B cell (primary cell): Measurements from ENCODE around the gene GAP43. TPM values are rescaled to one million over a fixed set of nuclear protein-coding genes. Genes with fewer than 3 reads are reported as not detected.

ENCODE experiments used
- ATAC-seq: fragments of 200-7000 bp; cut with Tn5 transposase; one replicate; pipeline ENCODE4 v1.10.0; 2021; ENCODE audit warnings: low read depth, mild to moderate bottlenecking, moderate number of reproducible peaks, moderate library complexity
- CTCF ChIA-PET: fragments of 350-600 bp; sonication (Branson Sonifier 250); formaldehyde crosslinking; loops from one replicate; lab custom pipeline; 2021; ENCODE audit warnings: antibody characterized with exemption, inconsistent platforms; lab: Charles Lee
- POLR2A ChIA-PET: fragments of 350-600 bp; sonication (Branson Sonifier 250); formaldehyde crosslinking; loops from one replicate; lab custom pipeline; 2021; ENCODE audit warnings: antibody characterized with exemption; lab: Charles Lee
- DNase-seq: peaks from one replicate; pipeline ENCODE4 v3.0.0; 2013
- H2AFZ ChIP-seq: 2 replicates; pipeline ENCODE4 v1.6.1; 2012; ENCODE audit warnings: mild to moderate bottlenecking, low read depth, low read length; ENCODE audit not compliant: insufficient read depth, poor library complexity, severe bottlenecking
- H3K27ac ChIP-seq, 2 donors: 1 replicate in 1 of 2; 2 replicates in 1 of 2; pipeline ENCODE4 v1.5.1; 2012 to 2013; ENCODE audit warnings: low read length in 2 of 2, mild to moderate bottlenecking in 2 of 2, moderate library complexity in 1 of 2
- H3K27me3 ChIP-seq, 4 experiments: fragments of 200-600 bp in 1 of 4; sonication (generic) in 1 of 4; replicated peaks in 1 of 4; 1 replicate in 2 of 4; 2 replicates in 2 of 4; pipeline versions ENCODE4 v1.6.1 to v1.7.0; 2013 to 2016; ENCODE audit warnings: low read length in 3 of 4, mild to moderate bottlenecking in 2 of 4, mixed read lengths in 1 of 4, moderate library complexity in 1 of 4; ENCODE audit not compliant: insufficient read depth in 4 of 4, control insufficient read depth in 3 of 4; ENCODE audit errors: control extremely low read depth in 1 of 4
- H3K36me3 ChIP-seq, 2 experiments: replicated peaks in 1 of 2; 1 replicate in 1 of 2; 2 replicates in 1 of 2; pipeline versions ENCODE4 v1.6.1 to v1.7.1; 2013; ENCODE audit warnings: low read length in 1 of 2; ENCODE audit not compliant: insufficient read depth in 2 of 2, control insufficient read depth in 1 of 2; ENCODE audit errors: control extremely low read depth in 1 of 2, extremely low read depth in 1 of 2
- H3K4me1 ChIP-seq, 2 donors: fragments of 200-600 bp in 1 of 2; sonication (generic) in 1 of 2; 1 replicate in 1 of 2; 2 replicates in 1 of 2; pipeline versions ENCODE4 v1.5.1 to v1.6.1; 2013 to 2017; ENCODE audit warnings: low read length in 2 of 2; ENCODE audit not compliant: control insufficient read depth in 2 of 2, insufficient read depth in 2 of 2
- H3K4me2 ChIP-seq: replicated peaks from 2 replicates; pipeline ENCODE3; 2012; ENCODE audit warnings: mild to moderate bottlenecking, low read depth, low read length; ENCODE audit not compliant: poor library complexity, severe bottlenecking
- H3K4me3 ChIP-seq, 5 experiments: fragments of 200-600 bp in 1 of 5; sonication (generic) in 1 of 5; 1 replicate in 3 of 5; 2 replicates in 2 of 5; pipeline versions ENCODE4 v1.5.1 to v1.7.0; 2011 to 2016; ENCODE audit warnings: low read length in 4 of 5, mild to moderate bottlenecking in 4 of 5, low read depth in 2 of 5, control low read depth in 1 of 5, moderate library complexity in 1 of 5; ENCODE audit not compliant: insufficient read depth in 1 of 5; ENCODE audit errors: control extremely low read depth in 1 of 5, extremely low read depth in 1 of 5
- H3K79me2 ChIP-seq: fragments of 200-600 bp; sonication (generic); one replicate; pipeline ENCODE4 v1.6.0; 2016; ENCODE audit warnings: low read length; ENCODE audit not compliant: control insufficient read depth, insufficient read depth
- H3K9ac ChIP-seq: fragments of 200-600 bp; sonication (generic); 2 replicates; pipeline ENCODE4 v1.6.1; 2017; ENCODE audit warnings: mild to moderate bottlenecking, low read length, moderate library complexity
- H3K9me3 ChIP-seq, 3 donors: one replicate each; pipeline versions ENCODE4 v1.6.1 to v1.7.1; 2013; ENCODE audit warnings: low read length in 2 of 3; ENCODE audit not compliant: control insufficient read depth in 2 of 3, insufficient read depth in 1 of 3; ENCODE audit errors: control extremely low read depth in 1 of 3
- H4K20me1 ChIP-seq: 2 replicates; pipeline ENCODE4 v1.6.0; 2012; ENCODE audit warnings: mild to moderate bottlenecking, low read length; ENCODE audit not compliant: insufficient read depth, control insufficient read depth, poor library complexity, severe bottlenecking
- H3K27ac Mint-ChIP-seq: one replicate; pipeline ENCODE4 v1.8.0; 2021; ENCODE audit warnings: mixed read lengths
- H3K27me3 Mint-ChIP-seq: one replicate; pipeline ENCODE4 v1.8.0; 2021; ENCODE audit warnings: mixed read lengths
- H3K4me1 Mint-ChIP-seq: one replicate; pipeline ENCODE4 v1.8.0; 2021; ENCODE audit warnings: mixed read lengths
- H3K4me3 Mint-ChIP-seq: one replicate; pipeline ENCODE4 v1.8.0; 2021; ENCODE audit warnings: mixed read lengths
- H3K9me3 Mint-ChIP-seq: one replicate; pipeline ENCODE4 v1.8.0; 2022; ENCODE audit warnings: mixed read lengths; ENCODE audit not compliant: insufficient read depth
- CTCF ChIP-seq: fragments of 200-600 bp; IDR thresholded peaks from one replicate; pipeline ENCODE4 v1.8.0; 2022; ENCODE audit warnings: antibody characterized with exemption, mild to moderate bottlenecking
- EZH2 ChIP-seq: IDR thresholded peaks from 2 replicates; pipeline ENCODE4 v1.6.1; 2012; ENCODE audit warnings: borderline replicate concordance, low read depth, mild to moderate bottlenecking, moderate library complexity, low read length; ENCODE audit not compliant: insufficient read depth, poor library complexity, severe bottlenecking
- WGBS: methylation state at CpG from one replicate; pipeline ENCODE4 v1.1.5; 2013; ENCODE audit warnings: missing lambda C conversion rate; ENCODE audit not compliant: insufficient coverage; 5-methylcytosine and 5-hydroxymethylcytosine counted together
- intact Hi-C: fragments of 100-400 bp; cut with micrococcal nuclease; formaldehyde crosslinking; loops from one replicate; pipeline ENCODE4 v1.10.0; 2022
- polyA plus RNA-seq: library from polyadenylated mRNA; depleted of rRNA; stranded (reverse); fragments of >200 nt; gene quantifications from 2 replicates; pipeline ENCODE4 v1.2.3, GENCODE V29; 2012
- total RNA-seq, 2 donors: library from RNA; stranded (reverse); fragments of 120-200 nt in 1 of 2; gene quantifications; 1 replicate in 1 of 2; 2 replicates in 1 of 2; pipeline versions ENCODE4 v1.2.3 to v1.2.4, GENCODE V29; 2013 to 2022

Gene GAP43
- total and polyA plus RNA-seq, 2 donors (not counting 1 experiment from before 2014, with no cell fraction given) = 0.04 TPM; not detected in 1

- H3K9ac ChIP-seq = no peak overlapping the region
- no peaks in the 10 kb centered on the region for H3K9me3 ChIP-seq
- POLR2A ChIA-PET = no interaction called here
- Mint-ChIP-seq H3K27ac (no peak overlapping the region), H3K4me1 (no peaks in the 10 kb centered on the region), H3K9me3 (no peaks in the 10 kb centered on the region), H3K4me3 (no peak overlapping the region), H3K27me3 (peaks cover 15% of the 10 kb centered on the region)
- H3K27me3 ChIP-seq = peaks cover 0 to 2% (median 0%) of the 10 kb centered on the region in 4 experiments
- no peak overlapping the region for H2AFZ ChIP-seq
- no peaks in the 10 kb centered on the region for H3K79me2 ChIP-seq
- no peaks in the 10 kb centered on the region for H4K20me1 ChIP-seq
- intact Hi-C loops = loop anchor here (10.0 kb wide), 1 partner anchor 52 kb away; no protein-coding TSS in a partner anchor
- TF ChIP-seq EZH2 = no peak
- TF ChIP-seq CTCF = no peak
- no peak overlapping the region for H3K4me3 ChIP-seq
- CTCF ChIA-PET = no interaction called here
- 0% methylated on average over 1 of the region's 1 CpG for WGBS
- no peak for DNase-seq
- H3K4me2 ChIP-seq = no peak overlapping the region
- no peaks in the 10 kb centered on the region for H3K4me1 ChIP-seq
- no peak for ATAC-seq
- H3K36me3 ChIP-seq = no peaks in the 10 kb centered on the region
- H3K27ac ChIP-seq = no peak overlapping the region
Observed at GRCh38 chr3:115712871-115713270, 89.6 kb downstream of the GAP43 start.

GRCh38 chr3:115713284-115713683 lies 90.0 kb downstream of the GAP43 start:
- DNase-seq = no peak
- Histone ChIP-seq H3K9ac (no peak overlapping the region), H3K4me3 (no peak overlapping the region), H2AFZ (no peak overlapping the region), H3K4me1 (no peaks in the 10 kb centered on the region), H3K27ac (no peak overlapping the region), H3K27me3 (peaks cover 0 to 2% (median 0%) of the 10 kb centered on the region in 4 experiments), H3K4me2 (no peak overlapping the region), H3K79me2 (no peaks in the 10 kb centered on the region), H3K36me3 (no peaks in the 10 kb centered on the region), H4K20me1 (no peaks in the 10 kb centered on the region), H3K9me3 (no peaks in the 10 kb centered on the region)
- no peaks in the 10 kb centered on the region for H3K9me3 Mint-ChIP-seq
- ChIA-PET CTCF (no interaction called here), POLR2A (no interaction called here)
- H3K27ac Mint-ChIP-seq = no peak overlapping the region
- H3K4me3 Mint-ChIP-seq = no peak overlapping the region
- TF ChIP-seq EZH2 = no peak
- no peak for TF ChIP-seq CTCF
- intact Hi-C loops = loop anchor here (10.0 kb wide), 1 partner anchor 52 kb away; no protein-coding TSS in a partner anchor
- peaks cover 17% of the 10 kb centered on the region for H3K27me3 Mint-ChIP-seq
- 100% methylated on average over 2 of the region's 5 CpGs for whole genome bisulfite sequencing
- no peak for ATAC-seq
- H3K4me1 Mint-ChIP-seq = no peaks in the 10 kb centered on the region
